ENCODE data around the gene COPE. TPM values are rescaled to one million over a fixed set of nuclear protein-coding genes. Genes with fewer than 3 reads are reported as not detected.

Gene COPE
- total RNA-seq, 1 donor from 2014 or later, result 141 TPM

- H3K4me1 ChIP-seq, result peaks cover 14% of the 10 kb centered on the region
- no peak for TF ChIP-seq CTCF (IDR thresholded peaks at IDR 0.05)
- peaks cover 89% of the 10 kb centered on the region for H3K36me3 ChIP-seq
- H3K9me3 ChIP-seq, result no peaks in the 10 kb centered on the region
- no peaks in the 10 kb centered on the region for H3K27me3 ChIP-seq
- no peak overlapping the region for H3K4me3 ChIP-seq
- no peak for DNase-seq
- no peak overlapping the region for H3K27ac ChIP-seq
- intact Hi-C loops (cut with DNase I), result no loop called here
- ATAC-seq, result no peak
Observed at GRCh38 chr19:18863843-18864362, 55.3 kb downstream of the COPE start.

DNA sequence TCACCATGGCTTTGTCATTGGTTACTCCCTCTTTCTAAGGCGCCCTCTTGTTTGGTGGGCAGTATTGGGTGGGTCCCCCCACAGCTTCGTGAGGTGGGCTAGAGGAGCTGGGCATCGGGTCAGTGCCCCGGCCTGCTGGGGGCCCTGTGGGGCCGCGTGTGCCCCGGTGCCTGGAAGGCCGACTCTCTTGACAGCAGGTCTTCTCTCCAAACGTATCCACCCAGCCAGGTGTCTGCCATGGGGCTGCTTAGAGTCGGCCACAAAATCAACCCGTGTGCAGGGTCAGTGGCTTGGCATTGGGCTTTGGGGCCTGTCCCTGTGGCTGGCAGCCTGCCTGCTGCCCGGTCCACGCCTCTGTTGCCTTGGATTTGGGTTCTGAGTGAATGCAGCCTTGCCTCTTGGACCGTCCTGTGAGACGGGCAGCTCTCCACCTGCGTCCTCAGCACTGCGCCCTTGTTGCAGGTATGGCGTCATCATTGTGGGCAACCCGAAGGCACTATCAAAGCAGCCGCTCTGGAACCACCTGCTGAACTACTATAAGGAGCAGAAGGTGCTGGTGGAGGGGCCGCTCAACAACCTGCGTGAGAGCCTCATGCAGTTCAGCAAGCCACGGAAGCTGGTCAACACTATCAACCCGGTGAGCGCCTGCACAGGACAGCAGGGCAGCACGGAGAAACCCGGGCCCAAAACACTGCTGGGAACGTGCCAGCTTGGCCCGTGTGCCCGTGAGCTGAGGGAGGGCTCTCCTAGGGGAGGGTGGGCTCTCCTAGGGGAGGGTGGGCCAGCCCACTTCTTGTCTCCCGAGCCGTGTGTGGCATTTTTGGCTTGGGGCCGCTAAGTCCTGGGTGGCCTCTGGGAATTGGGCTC is 56.0 kb downstream of the COPE start:
- TF ChIP-seq CTCF (IDR thresholded peaks at IDR 0.05), result no peak
- peaks cover 14% of the 10 kb centered on the region for H3K4me1 ChIP-seq
- DNase-seq (no peak), ATAC-seq (no peak)
- peaks cover 96% of the 10 kb centered on the region for H3K36me3 ChIP-seq
- no peak overlapping the region for H3K4me3 ChIP-seq
- no peaks in the 10 kb centered on the region for H3K27me3 ChIP-seq
- H3K27ac ChIP-seq, result no peak overlapping the region
- no peaks in the 10 kb centered on the region for H3K9me3 ChIP-seq
- intact Hi-C loops (cut with DNase I), result no loop called here

- ATAC-seq, result no peak
- Histone ChIP-seq H3K4me1 (peaks cover 14% of the 10 kb centered on the region), H3K27me3 (no peaks in the 10 kb centered on the region), H3K36me3 (peaks cover 97% of the 10 kb centered on the region), H3K27ac (no peak overlapping the region), H3K9me3 (no peaks in the 10 kb centered on the region), H3K4me3 (no peak overlapping the region)
- DNase-seq, result no peak
- TF ChIP-seq CTCF (IDR thresholded peaks at IDR 0.05), result no peak
- intact Hi-C loops (cut with DNase I), result no loop called here
Observed at GRCh38 chr19:18861917-18862316, 57.3 kb downstream of the COPE start.

DNA sequence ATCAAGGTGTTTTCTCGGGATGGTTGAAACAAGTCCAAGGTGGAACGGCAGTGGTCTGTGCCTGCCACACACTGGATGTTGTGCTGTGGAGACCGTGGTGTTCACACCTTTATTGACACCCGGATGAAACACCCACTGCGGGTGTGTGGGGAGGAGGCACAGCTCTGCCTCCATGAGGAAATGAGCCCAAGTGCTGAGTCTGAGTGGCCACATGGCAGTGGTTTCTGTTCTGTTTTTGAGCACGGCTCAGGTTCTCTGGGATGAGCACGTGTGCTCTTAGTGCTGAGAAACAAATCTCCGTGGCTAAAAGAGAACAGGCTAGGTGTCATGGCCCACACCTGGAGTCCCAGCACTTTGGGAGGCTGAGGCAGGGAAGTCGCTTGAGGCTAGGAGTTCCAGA is 58.0 kb downstream of the COPE start:
- no peak for TF ChIP-seq CTCF (IDR thresholded peaks at IDR 0.05)
- ATAC-seq, result peak; percentile 5
- DNase-seq, result no peak
- Histone ChIP-seq H3K9me3 (no peaks in the 10 kb centered on the region), H3K4me3 (no peak overlapping the region), H3K27ac (no peak overlapping the region), H3K4me1 (peaks cover 14% of the 10 kb centered on the region), H3K27me3 (no peaks in the 10 kb centered on the region), H3K36me3 (peaks cover 100% of the 10 kb centered on the region)
- intact Hi-C loops (cut with DNase I), result no loop called here

GRCh38 chr19:18860725-18861124 is 58.5 kb downstream of the COPE start:
- DNase-seq (peak; percentile 63), ATAC-seq (no peak)
- TF ChIP-seq CTCF (IDR thresholded peaks at IDR 0.05), result no peak
- Histone ChIP-seq H3K27me3 (no peaks in the 10 kb centered on the region), H3K36me3 (peaks cover 100% of the 10 kb centered on the region), H3K27ac (no peak overlapping the region), H3K4me3 (no peak overlapping the region), H3K4me1 (peaks cover 14% of the 10 kb centered on the region), H3K9me3 (no peaks in the 10 kb centered on the region)
- intact Hi-C loops (cut with DNase I), result no loop called here

Measured in upper lobe of right lung (tissue), 1 donor.